Thoracic aorta (tissue), 2 donors: ENCODE measurements around the gene MCF2L2. TPM values are rescaled to one million over a fixed set of nuclear protein-coding genes. Genes with fewer than 3 reads are reported as not detected.

Source experiments
- ATAC-seq: fragments of 150-250 bp; one replicate; pipeline ENCODE4 v1.8.0; 2017; ENCODE audit warnings: low read depth; ENCODE audit not compliant: insufficient number of reproducible peaks, low FRiP score
- DNase-seq: peaks from one replicate; pipeline ENCODE4 v3.0.0-alpha.2; 2020; ENCODE audit warnings: low spot score
- H3K27ac ChIP-seq, 2 donors: fragments of 200-600 bp; sonication (generic); 1 replicate in 1 of 2; 2 replicates in 1 of 2; pipeline ENCODE4 v1.5.1; 2016; ENCODE audit warnings: mild to moderate bottlenecking in 2 of 2, moderate library complexity in 2 of 2
- H3K27me3 ChIP-seq: fragments of 200-600 bp; sonication (generic); replicated peaks from 2 replicates; pipeline ENCODE4 v1.6.0; 2016; ENCODE audit warnings: mild to moderate bottlenecking; ENCODE audit not compliant: insufficient read depth
- H3K36me3 ChIP-seq: fragments of 200-600 bp; sonication (generic); one replicate; pipeline ENCODE4 v1.5.1; 2016
- H3K4me1 ChIP-seq, 2 donors: fragments of 200-600 bp; sonication (generic); 1 replicate in 1 of 2; 2 replicates in 1 of 2; pipeline versions ENCODE4 v1.5.1 to v1.6.0; 2016; ENCODE audit warnings: low read depth in 2 of 2, mild to moderate bottlenecking in 1 of 2; ENCODE audit not compliant: control insufficient read depth in 1 of 2
- H3K4me3 ChIP-seq: fragments of 200-600 bp; sonication (generic); 2 replicates; pipeline ENCODE4 v1.5.1; 2016; ENCODE audit warnings: mild to moderate bottlenecking
- H3K9me3 ChIP-seq: fragments of 200-600 bp; sonication (generic); 2 replicates; pipeline ENCODE4 v1.5.1; 2016
- total RNA-seq, 2 donors: library from RNA; depleted of rRNA; stranded (reverse); fragments of >200 nt; gene quantifications; one replicate each; pipeline versions ENCODE4 v1.1.0 to v1.2.3, GENCODE V29; 2016
- TF ChIP-seq, protein P1 (sequence below): fragments of 200-600 bp; sonication (generic); IDR thresholded peaks from one replicate; pipeline ENCODE4 v1.5.1; 2019; ENCODE audit warnings: antibody characterized with exemption

Gene MCF2L2
- total RNA-seq, 2 donors from 2014 or later: 0.85 to 1.5 TPM

- ATAC-seq: no peak
- Histone ChIP-seq H3K27ac (no peak overlapping the region), H3K27me3 (no peaks in the 10 kb centered on the region), H3K36me3 (no peaks in the 10 kb centered on the region), H3K4me1 (no peaks in the 10 kb centered on the region), H3K9me3 (no peaks in the 10 kb centered on the region), H3K4me3 (no peak overlapping the region)
- DNase-seq: no peak
- TF ChIP-seq, protein P1, sequence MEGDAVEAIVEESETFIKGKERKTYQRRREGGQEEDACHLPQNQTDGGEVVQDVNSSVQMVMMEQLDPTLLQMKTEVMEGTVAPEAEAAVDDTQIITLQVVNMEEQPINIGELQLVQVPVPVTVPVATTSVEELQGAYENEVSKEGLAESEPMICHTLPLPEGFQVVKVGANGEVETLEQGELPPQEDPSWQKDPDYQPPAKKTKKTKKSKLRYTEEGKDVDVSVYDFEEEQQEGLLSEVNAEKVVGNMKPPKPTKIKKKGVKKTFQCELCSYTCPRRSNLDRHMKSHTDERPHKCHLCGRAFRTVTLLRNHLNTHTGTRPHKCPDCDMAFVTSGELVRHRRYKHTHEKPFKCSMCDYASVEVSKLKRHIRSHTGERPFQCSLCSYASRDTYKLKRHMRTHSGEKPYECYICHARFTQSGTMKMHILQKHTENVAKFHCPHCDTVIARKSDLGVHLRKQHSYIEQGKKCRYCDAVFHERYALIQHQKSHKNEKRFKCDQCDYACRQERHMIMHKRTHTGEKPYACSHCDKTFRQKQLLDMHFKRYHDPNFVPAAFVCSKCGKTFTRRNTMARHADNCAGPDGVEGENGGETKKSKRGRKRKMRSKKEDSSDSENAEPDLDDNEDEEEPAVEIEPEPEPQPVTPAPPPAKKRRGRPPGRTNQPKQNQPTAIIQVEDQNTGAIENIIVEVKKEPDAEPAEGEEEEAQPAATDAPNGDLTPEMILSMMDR: no peak
These were observed 218.1 kb downstream of the MCF2L2 start for GRCh38 chr3:183210341-183210740.

DNA sequence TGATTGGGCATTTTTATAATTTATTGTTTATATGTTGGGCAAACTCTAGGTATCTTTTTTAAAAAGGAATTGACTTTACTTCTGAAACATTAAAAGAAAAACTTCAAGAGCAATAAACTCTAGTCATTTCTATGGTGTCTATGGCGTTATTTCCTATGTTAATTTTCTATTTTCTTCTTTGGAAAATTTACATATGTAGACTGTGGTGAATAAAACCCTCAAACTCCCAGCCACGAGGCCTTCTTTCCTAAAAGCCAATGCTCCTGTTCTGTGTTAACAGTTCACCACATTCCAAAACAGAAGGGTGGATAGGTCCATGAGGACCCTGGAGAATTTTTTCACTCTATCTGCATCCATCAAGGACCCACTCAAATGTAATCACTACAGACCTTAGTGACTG, 219.6 kb downstream of the MCF2L2 start:
- Histone ChIP-seq H3K27me3 (no peaks in the 10 kb centered on the region), H3K27ac (no peak overlapping the region), H3K4me3 (no peak overlapping the region), H3K9me3 (no peaks in the 10 kb centered on the region), H3K36me3 (no peaks in the 10 kb centered on the region), H3K4me1 (no peaks in the 10 kb centered on the region)
- no peak for ATAC-seq
- DNase-seq: no peak
- TF ChIP-seq, protein P1: no peak

DNA sequence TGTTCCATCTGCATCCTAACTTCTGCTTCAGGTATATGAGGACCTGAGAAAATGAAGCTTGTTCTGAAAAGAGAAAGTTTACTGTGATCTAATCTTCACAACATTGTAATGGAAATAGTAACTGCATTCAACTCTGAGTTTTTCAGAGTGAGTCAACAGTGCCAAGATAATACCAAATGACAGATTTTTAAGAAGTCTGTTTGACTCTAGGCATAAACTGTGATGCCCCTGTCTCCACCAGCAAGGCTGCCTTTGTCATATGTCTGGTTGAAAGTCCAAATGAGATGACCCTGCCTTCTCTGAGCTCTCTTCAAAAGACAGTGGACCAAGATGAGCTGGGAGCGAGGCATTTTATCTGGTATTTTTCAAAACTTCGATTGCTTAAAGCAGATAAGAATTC, 220.2 kb downstream of the MCF2L2 start:
- TF ChIP-seq, protein P1: no peak
- H3K27me3 ChIP-seq: no peaks in the 10 kb centered on the region
- peaks cover 2% of the 10 kb centered on the region for H3K9me3 ChIP-seq
- no peaks in the 10 kb centered on the region for H3K4me1 ChIP-seq
- no peaks in the 10 kb centered on the region for H3K36me3 ChIP-seq
- DNase-seq: no peak
- ATAC-seq: no peak
- no peak overlapping the region for H3K4me3 ChIP-seq
- H3K27ac ChIP-seq: no peak overlapping the region

GRCh38 chr3:183203670-183204069, 224.7 kb downstream of the MCF2L2 start:
- no peak for DNase-seq
- TF ChIP-seq, protein P1: no peak
- Histone ChIP-seq H3K27ac (no peak overlapping the region), H3K4me1 (no peaks in the 10 kb centered on the region), H3K36me3 (no peaks in the 10 kb centered on the region), H3K27me3 (no peaks in the 10 kb centered on the region), H3K4me3 (no peak overlapping the region), H3K9me3 (peaks cover 6% of the 10 kb centered on the region)
- ATAC-seq: no peak

DNA sequence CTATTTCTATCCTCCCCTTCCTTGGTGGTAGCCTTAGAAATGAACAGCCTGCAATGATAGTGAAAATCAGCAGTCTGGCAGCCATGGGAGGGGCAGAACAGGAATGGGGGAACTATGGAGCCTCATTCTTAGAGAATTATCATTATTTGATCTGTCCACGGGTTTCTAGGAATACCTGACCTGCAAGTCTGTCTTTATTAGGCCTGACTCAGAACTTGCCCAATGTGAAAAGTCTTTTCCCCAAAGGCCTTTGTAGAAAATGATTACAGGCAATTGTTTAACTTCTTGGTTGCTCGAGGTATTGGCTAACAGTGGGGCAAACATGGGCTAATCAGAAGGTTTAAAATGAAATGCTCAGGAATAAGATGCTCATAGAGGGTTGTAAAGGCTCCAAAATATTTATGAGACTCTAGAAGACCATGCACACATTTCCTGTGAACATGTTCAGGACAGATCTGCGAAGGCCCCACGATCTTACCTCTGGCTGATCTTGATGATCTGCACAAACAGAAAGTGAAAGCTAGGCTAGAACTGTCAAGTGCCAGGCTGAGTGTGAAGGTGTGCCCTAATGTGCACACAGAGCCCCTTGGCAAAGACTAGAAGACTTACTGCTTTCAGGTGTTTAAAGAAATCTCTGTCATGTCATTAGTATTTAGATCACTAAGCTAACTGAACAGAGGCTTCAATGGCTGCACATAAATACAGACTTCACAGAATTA, 226.3 kb downstream of the MCF2L2 start:
- TF ChIP-seq, protein P1: no peak
- H3K36me3 ChIP-seq: no peaks in the 10 kb centered on the region
- H3K27ac ChIP-seq: no peak overlapping the region
- no peak overlapping the region for H3K4me3 ChIP-seq
- no peaks in the 10 kb centered on the region for H3K4me1 ChIP-seq
- ATAC-seq (no peak), DNase-seq (no peak)
- H3K27me3 ChIP-seq: no peaks in the 10 kb centered on the region
- H3K9me3 ChIP-seq: peaks cover 6% of the 10 kb centered on the region
